OCI-LY7 (cell line): ENCODE results near the gene PGGHG.

ENCODE experiments used
- EZH2phosphoT487 ChIP-seq: fragments of 200-600 bp; sonication (generic); IDR thresholded peaks from 2 replicates; pipeline ENCODE4 v1.6.1; 2018; ENCODE audit warnings: low read depth, borderline replicate concordance, mild to moderate bottlenecking, mixed run types, antibody characterized with exemption, low read length, moderate library complexity, mixed read lengths
- TF ChIP-seq, protein P1 (sequence below): fragments of 200-600 bp; sonication (generic); conservative IDR thresholded peaks from 2 replicates; pipeline ENCODE4 v1.5.1; 2014; ENCODE audit warnings: mild to moderate bottlenecking, antibody characterized with exemption, low read length, moderate library complexity, mixed read lengths

- TF ChIP-seq, protein P1, sequence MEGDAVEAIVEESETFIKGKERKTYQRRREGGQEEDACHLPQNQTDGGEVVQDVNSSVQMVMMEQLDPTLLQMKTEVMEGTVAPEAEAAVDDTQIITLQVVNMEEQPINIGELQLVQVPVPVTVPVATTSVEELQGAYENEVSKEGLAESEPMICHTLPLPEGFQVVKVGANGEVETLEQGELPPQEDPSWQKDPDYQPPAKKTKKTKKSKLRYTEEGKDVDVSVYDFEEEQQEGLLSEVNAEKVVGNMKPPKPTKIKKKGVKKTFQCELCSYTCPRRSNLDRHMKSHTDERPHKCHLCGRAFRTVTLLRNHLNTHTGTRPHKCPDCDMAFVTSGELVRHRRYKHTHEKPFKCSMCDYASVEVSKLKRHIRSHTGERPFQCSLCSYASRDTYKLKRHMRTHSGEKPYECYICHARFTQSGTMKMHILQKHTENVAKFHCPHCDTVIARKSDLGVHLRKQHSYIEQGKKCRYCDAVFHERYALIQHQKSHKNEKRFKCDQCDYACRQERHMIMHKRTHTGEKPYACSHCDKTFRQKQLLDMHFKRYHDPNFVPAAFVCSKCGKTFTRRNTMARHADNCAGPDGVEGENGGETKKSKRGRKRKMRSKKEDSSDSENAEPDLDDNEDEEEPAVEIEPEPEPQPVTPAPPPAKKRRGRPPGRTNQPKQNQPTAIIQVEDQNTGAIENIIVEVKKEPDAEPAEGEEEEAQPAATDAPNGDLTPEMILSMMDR: no peak
- TF ChIP-seq EZH2phosphoT487: no peak
Measured at GRCh38 chr11:325796-326591, 37.1 kb downstream of the PGGHG start.
